Ascending aorta (tissue), 2 donors: Measurements from ENCODE around the gene EFHC1. TPM values are rescaled to one million over a fixed set of nuclear protein-coding genes. Genes with fewer than 3 reads are reported as not detected.

Experiments
- DNase-seq, 2 donors: peaks; one replicate each; pipeline ENCODE4 v3.0.0-alpha.2; 2019; ENCODE audit warnings: low spot score in 2 of 2
- H3K27ac ChIP-seq, 2 donors: fragments of 200-600 bp; sonication (generic); one replicate each; pipeline ENCODE4 v1.5.1; 2016 to 2017; ENCODE audit warnings: mild to moderate bottlenecking in 1 of 2
- H3K27me3 ChIP-seq: fragments of 200-600 bp; sonication (generic); one replicate; pipeline ENCODE4 v1.5.1; 2017
- H3K36me3 ChIP-seq, 2 donors: fragments of 200-600 bp; sonication (generic); one replicate each; pipeline ENCODE4 v1.5.1; 2016
- H3K4me1 ChIP-seq, 2 donors: fragments of 200-600 bp; sonication (generic); one replicate each; pipeline ENCODE4 v1.5.1; 2016 to 2017; ENCODE audit warnings: mild to moderate bottlenecking in 1 of 2
- H3K4me3 ChIP-seq, 2 donors: fragments of 200-600 bp; sonication (generic); one replicate each; pipeline ENCODE4 v1.5.1; 2016 to 2017; ENCODE audit warnings: mild to moderate bottlenecking in 1 of 2
- H3K9me3 ChIP-seq, 2 donors: fragments of 200-600 bp; sonication (generic); one replicate each; pipeline ENCODE4 v1.5.1; 2016
- intact Hi-C: fragments of 100-400 bp; cut with DNase I; formaldehyde crosslinking; loops from one replicate; pipeline ENCODE4 v1.15.1; 2023
- total RNA-seq: library from RNA; depleted of rRNA; stranded (reverse); fragments of >200 nt; gene quantifications from one replicate; pipeline ENCODE4 v1.1.0, GENCODE V29; 2016
- TF ChIP-seq, protein P1 (sequence below), 3 experiments: fragments of 200-600 bp in 2 of 3; fragments of 450-650 bp in 1 of 3; sonication (generic) in 2 of 3; IDR thresholded peaks; one replicate each; pipeline ENCODE4 v1.5.1; 2016 to 2019; ENCODE audit warnings: antibody characterized with exemption in 3 of 3, mild to moderate bottlenecking in 1 of 3, moderate library complexity in 1 of 3

The EFHC1 gene
- total RNA-seq, 1 donor from 2014 or later = 7.3 TPM

- Histone ChIP-seq H3K4me1 (peaks cover 17 to 55% of the 10 kb centered on the region in 2 donors), H3K9me3 (no peaks in the 10 kb centered on the region), H3K27ac (peak overlapping the region; percentile 86 to 88), H3K36me3 (peaks cover 7 to 38% of the 10 kb centered on the region in 2 donors), H3K27me3 (no peaks in the 10 kb centered on the region), H3K4me3 (no peak overlapping the region)
- TF ChIP-seq, protein P1, sequence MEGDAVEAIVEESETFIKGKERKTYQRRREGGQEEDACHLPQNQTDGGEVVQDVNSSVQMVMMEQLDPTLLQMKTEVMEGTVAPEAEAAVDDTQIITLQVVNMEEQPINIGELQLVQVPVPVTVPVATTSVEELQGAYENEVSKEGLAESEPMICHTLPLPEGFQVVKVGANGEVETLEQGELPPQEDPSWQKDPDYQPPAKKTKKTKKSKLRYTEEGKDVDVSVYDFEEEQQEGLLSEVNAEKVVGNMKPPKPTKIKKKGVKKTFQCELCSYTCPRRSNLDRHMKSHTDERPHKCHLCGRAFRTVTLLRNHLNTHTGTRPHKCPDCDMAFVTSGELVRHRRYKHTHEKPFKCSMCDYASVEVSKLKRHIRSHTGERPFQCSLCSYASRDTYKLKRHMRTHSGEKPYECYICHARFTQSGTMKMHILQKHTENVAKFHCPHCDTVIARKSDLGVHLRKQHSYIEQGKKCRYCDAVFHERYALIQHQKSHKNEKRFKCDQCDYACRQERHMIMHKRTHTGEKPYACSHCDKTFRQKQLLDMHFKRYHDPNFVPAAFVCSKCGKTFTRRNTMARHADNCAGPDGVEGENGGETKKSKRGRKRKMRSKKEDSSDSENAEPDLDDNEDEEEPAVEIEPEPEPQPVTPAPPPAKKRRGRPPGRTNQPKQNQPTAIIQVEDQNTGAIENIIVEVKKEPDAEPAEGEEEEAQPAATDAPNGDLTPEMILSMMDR (IDR thresholded peaks at IDR 0.05) = no peak
- no peak for DNase-seq
- intact Hi-C loops = loop anchor here (2.0 kb wide), 1 partner anchor 61 kb away; no protein-coding TSS in a partner anchor
Measured at GRCh38 chr6:52513464-52513863, 93.3 kb downstream of the EFHC1 start.

DNA sequence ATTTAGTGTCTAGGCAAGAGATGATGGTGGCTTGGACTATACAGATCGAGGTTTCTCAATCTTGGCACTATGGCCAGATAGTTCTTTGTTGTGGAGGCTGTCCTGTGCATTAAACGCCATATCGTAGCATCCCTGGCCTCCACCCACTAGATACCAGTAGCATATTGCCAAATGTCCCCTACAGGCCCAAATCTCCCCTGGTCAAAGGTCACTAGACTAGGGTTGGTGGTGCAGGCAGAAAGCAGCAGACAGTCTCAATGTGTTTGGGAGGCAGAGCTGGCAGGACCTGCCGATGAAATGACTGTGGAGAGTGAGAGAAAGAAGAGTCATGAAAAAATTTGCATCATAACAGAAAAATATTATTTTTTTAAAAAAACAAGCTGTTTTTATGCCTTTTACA lies 93.8 kb downstream of the EFHC1 start:
- H3K9me3 ChIP-seq = no peaks in the 10 kb centered on the region
- TF ChIP-seq, protein P1 (IDR thresholded peaks at IDR 0.05) = no peak
- no peak for DNase-seq
- peak overlapping the region; percentile 86 to 88 for H3K27ac ChIP-seq
- H3K4me3 ChIP-seq = no peak overlapping the region
- intact Hi-C loops = loop anchor here (2.0 kb wide), 1 partner anchor 61 kb away; no protein-coding TSS in a partner anchor
- peaks cover 17 to 59% of the 10 kb centered on the region in 2 donors for H3K4me1 ChIP-seq
- no peaks in the 10 kb centered on the region for H3K27me3 ChIP-seq
- peaks cover 5 to 33% of the 10 kb centered on the region in 2 donors for H3K36me3 ChIP-seq

- intact Hi-C loops = no loop called here
- Histone ChIP-seq H3K4me3 (no peak overlapping the region), H3K36me3 (peaks cover 0 to 27% of the 10 kb centered on the region in 2 donors), H3K4me1 (peaks cover 17 to 60% of the 10 kb centered on the region in 2 donors), H3K9me3 (no peaks in the 10 kb centered on the region), H3K27me3 (no peaks in the 10 kb centered on the region), H3K27ac (peak overlapping the region; percentile 86 to 88)
- TF ChIP-seq, protein P1 (IDR thresholded peaks at IDR 0.05) = no peak
- DNase-seq = peak in 1 of 2 donors; percentile 77
Measured at GRCh38 chr6:52514514-52514913, 94.4 kb downstream of the EFHC1 start.

DNA sequence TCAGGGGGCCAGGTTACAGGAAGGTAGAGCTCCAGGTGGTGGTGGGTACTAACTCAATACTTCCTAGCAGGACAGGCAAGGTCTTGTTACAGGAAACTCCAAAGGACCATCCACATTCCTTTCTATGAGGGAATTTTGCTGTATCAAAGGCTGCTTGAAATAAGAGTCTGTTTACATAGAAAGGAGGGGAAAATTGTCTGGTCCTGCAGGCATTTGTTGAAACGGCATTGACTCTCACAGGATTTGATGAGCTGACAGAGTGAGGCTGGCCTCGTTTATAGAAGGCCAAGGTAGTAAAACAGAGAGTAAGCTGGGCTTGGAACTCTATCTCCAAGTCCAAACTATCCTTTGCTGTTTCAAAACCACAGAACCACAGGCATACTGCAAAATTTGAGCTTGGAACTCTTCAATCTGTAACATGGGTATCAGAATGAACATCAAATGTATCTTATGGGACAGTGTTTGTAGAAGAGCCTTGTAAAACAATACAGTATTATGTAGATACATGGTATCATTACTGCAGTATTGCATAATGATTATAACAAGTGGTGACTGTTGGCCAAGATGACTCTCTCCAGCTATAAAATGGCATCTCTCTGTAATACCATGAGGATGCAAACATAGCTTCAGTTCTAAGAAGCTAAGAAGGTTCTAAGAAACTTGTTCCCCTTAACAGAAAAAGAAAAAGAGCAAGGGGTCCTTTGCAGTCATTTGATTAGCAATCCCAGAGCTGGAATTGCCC lies 95.2 kb downstream of the EFHC1 start:
- H3K4me1 ChIP-seq = peaks cover 17 to 55% of the 10 kb centered on the region in 2 donors
- no peak for DNase-seq
- no peaks in the 10 kb centered on the region for H3K27me3 ChIP-seq
- TF ChIP-seq, protein P1 (IDR thresholded peaks at IDR 0.05) = no peak
- H3K27ac ChIP-seq = peak overlapping the region in 1 of 2 donors; percentile 88
- H3K36me3 ChIP-seq = peaks cover 0 to 26% of the 10 kb centered on the region in 2 donors
- intact Hi-C loops = no loop called here
- H3K9me3 ChIP-seq = no peaks in the 10 kb centered on the region
- no peak overlapping the region for H3K4me3 ChIP-seq

GRCh38 chr6:52516269-52516668 lies 96.1 kb downstream of the EFHC1 start:
- H3K9me3 ChIP-seq = no peaks in the 10 kb centered on the region
- TF ChIP-seq, protein P1 (IDR thresholded peaks at IDR 0.05) = no peak
- DNase-seq = no peak
- no peak overlapping the region for H3K27ac ChIP-seq
- no peak overlapping the region for H3K4me3 ChIP-seq
- intact Hi-C loops = no loop called here
- H3K36me3 ChIP-seq = peaks cover 0 to 26% of the 10 kb centered on the region in 2 donors
- no peaks in the 10 kb centered on the region for H3K27me3 ChIP-seq
- peaks cover 12 to 55% of the 10 kb centered on the region in 2 donors for H3K4me1 ChIP-seq
